Ovary (tissue), 3 donors: ENCODE measurements around the gene FMN1.

Experiments used
- CTCF ChIP-seq, 3 donors: fragments of 450-650 bp in 2 of 3; fragments of 200-600 bp in 1 of 3; IDR thresholded peaks; one replicate each; pipeline versions ENCODE4 v1.5.1 to v1.8.0; 2016 to 2022; ENCODE audit warnings: antibody characterized with exemption in 3 of 3, mild to moderate bottlenecking in 1 of 3
- POLR2A ChIP-seq: fragments of 450-650 bp; IDR thresholded peaks from one replicate; pipeline ENCODE4 v1.6.1; 2017; ENCODE audit warnings: antibody characterized with exemption, mild to moderate bottlenecking, moderate library complexity
- donor health status: DM: no; HTN: no; CAD: no.

- TF ChIP-seq CTCF (IDR thresholded peaks at IDR 0.05) = no peak
- TF ChIP-seq POLR2A = no peak
These were observed 387.2 kb downstream of the FMN1 start for GRCh38 chr15:32807331-32807730.
